Stimulated activated CD8-positive, alpha-beta memory T cell treated with anti-CD3 and anti-CD28 coated beads, Interleukin-4, amount 100 ng/mL, for 24 hours (primary cell): ENCODE data around the gene PAX7.
"Not testable (repeated sequence)": the region's sequence is repeated elsewhere in the genome, so short reads cannot be mapped to it uniquely, and the experiment has no call there.

ENCODE experiments used
- DNase-seq: peaks from one replicate; pipeline ENCODE4 v3.0.0-alpha.2; 2020; ENCODE audit warnings: low read depth

PAX7 gene

GRCh38 chr1:18760156-18760555, 129.5 kb downstream of the PAX7 start:
- no peak for DNase-seq

GRCh38 chr1:18761948-18762840, 131.5 kb downstream of the PAX7 start:
- no peak for DNase-seq

GRCh38 chr1:18764362-18764761, 133.7 kb downstream of the PAX7 start:
- no peak for DNase-seq

- DNase-seq, result no peak
Observed at GRCh38 chr1:18765725-18766124, 135.1 kb downstream of the PAX7 start.

GRCh38 chr1:18766328-18766727, 135.7 kb downstream of the PAX7 start:
- DNase-seq, result no peak

- not testable (repeated sequence) for DNase-seq
Observed at GRCh38 chr1:18767576-18767975, 136.9 kb downstream of the PAX7 start.

- no peak for DNase-seq
Observed at GRCh38 chr1:18768086-18768485, 137.4 kb downstream of the PAX7 start.

- no peak for DNase-seq
Observed at GRCh38 chr1:18769140-18769539, 138.5 kb downstream of the PAX7 start.

GRCh38 chr1:18770799-18771198, 140.2 kb downstream of the PAX7 start:
- DNase-seq, result no peak

- no peak for DNase-seq
Observed at GRCh38 chr1:18773753-18774152, 143.1 kb downstream of the PAX7 start.

GRCh38 chr1:18775341-18775740, 144.7 kb downstream of the PAX7 start:
- no peak for DNase-seq

GRCh38 chr1:18776777-18777176, 146.1 kb downstream of the PAX7 start:
- no peak for DNase-seq

GRCh38 chr1:18778437-18778836, 147.8 kb downstream of the PAX7 start:
- no peak for DNase-seq

GRCh38 chr1:18781031-18781430, 150.4 kb downstream of the PAX7 start:
- no peak for DNase-seq

GRCh38 chr1:18783705-18784481, 153.2 kb downstream of the PAX7 start:
- DNase-seq, result no peak

GRCh38 chr1:18784482-18784831, 153.8 kb downstream of the PAX7 start:
- DNase-seq, result no peak

GRCh38 chr1:18786149-18786548, 155.5 kb downstream of the PAX7 start:
- no peak for DNase-seq

- no peak for DNase-seq
Observed at GRCh38 chr1:18787825-18788385, 157.3 kb downstream of the PAX7 start.

GRCh38 chr1:18789246-18789645, 158.6 kb downstream of the PAX7 start:
- DNase-seq, result no peak

GRCh38 chr1:18792747-18793146, 162.1 kb downstream of the PAX7 start:
- DNase-seq, result no peak

- no peak for DNase-seq
Observed at GRCh38 chr1:18793164-18793563, 162.5 kb downstream of the PAX7 start.

GRCh38 chr1:18794051-18794450, 163.4 kb downstream of the PAX7 start:
- DNase-seq, result no peak

GRCh38 chr1:18794561-18794960, 163.9 kb downstream of the PAX7 start:
- no peak for DNase-seq
